HG03196 (cell line): ENCODE data around the gene DCP1A.
"Not testable (repeated sequence)": the region's sequence is repeated elsewhere in the genome, so short reads cannot be mapped to it uniquely, and the experiment has no call there.

ENCODE experiments used
- ATAC-seq: cut with Tn5 transposase; IDR thresholded peaks from one replicate; pipeline ENCODE4 v1.9.1; 2021; ENCODE audit not compliant: unreplicated experiment

Gene DCP1A

DNA sequence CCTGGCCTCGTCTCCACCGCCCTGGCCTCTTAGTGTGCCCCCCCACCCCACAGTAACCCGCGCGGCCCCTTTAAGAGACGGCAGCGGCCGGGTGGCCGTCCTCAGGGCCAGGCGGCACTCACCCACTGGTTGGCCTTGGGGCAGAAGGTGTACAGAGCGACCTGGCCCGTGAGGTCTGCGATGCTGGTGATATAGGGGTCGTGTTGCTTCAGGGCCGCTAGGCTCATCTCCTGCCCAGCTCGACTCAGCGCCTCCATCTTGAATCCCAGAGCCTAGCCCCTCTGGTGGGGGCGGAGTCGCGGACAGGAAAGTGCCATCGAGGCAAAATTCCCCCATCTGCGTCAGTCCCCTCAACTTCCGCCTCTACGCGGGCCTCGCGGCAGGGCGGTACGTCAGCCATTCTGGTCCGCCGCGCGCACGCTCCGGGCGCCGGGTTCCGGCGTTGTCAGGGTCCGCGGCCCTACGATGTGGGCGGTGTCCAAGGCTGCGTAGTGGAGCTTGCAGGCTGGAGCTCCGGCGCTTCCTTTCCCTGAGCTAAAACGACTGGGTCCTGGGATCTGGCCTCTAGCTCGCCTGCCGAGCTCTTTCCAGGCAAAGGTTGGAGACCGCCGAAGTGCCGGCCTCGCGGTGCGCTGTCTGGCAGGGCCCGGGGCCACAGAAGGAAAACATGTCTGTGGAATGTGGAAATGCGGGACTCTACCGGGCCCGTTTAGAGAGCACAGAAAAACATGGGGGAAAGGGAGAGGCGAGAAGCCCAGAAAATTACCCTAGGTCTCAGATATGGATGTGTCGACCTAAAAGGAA lies at the start of gene DCP1A:
TSS of gene DCP1A (minus strand) at position 283 of the 804 bp plus-strand sequence. CDS start at position 257, 26 bp downstream.
- ATAC-seq: peak; percentile 98

DNA sequence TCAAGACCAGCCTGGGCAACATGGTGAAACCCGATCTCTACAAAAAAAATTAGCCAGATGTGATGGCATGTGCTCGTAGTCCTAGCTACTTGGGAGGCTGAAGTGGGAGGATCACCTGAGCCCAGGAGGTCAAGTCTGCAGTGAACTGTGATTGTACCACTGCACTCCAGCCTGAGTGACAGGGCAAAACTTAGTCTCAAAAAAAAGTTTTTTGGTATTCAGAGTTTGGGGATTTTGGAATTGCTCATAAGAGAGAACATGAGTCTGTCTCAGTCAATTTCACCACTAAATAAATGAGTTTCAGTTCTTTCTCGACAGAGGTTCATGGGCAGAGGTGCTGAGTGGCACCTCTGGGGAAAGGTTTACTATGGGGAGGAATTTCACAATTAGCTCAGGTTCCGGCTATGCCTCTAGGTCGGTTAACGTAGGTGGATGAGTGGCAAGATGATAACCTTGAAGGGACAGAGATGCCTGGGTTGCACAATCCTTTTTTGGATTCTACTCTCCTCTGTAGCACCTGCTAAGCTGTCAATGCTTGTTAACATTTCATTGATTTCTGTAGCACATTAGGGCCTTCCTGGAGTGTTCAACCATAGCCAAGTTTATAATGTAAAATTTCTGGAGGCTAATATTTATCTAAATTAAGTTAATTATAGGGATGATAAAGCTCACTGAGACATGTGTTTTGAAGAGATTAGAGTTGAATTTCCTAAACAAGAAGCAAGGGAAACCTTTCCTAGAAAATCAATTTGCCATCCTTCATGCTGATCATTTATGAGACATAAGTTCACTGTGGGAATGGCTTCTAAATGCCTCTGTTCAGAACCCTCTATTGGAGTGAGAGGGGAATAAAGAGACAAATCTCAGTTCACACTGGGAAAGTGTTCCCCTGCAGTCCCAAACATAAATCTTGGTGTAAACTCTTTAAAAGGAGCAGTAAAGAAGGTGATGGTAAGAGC lies 37.4 kb upstream of the DCP1A start:
- ATAC-seq: no peak

DNA sequence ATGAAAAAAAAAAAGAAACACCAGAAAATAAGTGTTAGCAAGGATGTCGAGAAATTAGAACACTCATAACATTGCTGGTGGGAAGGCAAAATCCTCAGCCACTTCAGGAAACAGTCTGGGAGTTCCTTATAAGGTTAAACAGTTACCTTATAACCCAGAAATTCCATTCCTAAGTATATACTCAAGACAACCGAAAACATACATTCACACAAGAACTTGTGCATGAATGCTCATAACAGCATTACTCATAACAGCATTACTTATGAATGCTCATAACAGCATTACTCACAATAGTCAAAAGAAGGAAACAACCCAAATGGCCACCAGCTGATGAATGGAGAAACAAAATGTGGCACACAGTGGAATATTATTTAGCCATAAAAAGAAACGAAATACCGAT lies 34.8 kb upstream of the DCP1A start:
- ATAC-seq: no peak

DNA sequence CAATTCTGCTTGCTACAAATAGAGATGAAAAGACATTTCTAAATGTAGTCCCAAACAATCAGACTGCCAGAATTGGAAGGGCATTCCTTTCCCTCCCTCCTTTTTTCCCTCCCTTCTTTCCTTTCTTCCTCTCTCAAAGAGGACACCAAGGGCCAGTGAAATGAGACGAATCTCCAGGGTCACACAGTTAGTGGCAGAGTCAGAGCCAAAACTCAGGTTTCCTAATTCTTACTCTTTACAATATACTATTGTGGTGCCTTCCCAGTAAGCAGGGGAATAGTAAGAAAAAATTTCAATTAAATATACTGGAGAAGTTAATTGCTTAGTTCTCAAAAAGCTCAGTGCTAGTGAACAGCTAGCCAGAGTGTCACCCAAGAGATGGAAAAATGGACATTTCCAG lies 33.0 kb upstream of the DCP1A start:
- ATAC-seq: no peak

DNA sequence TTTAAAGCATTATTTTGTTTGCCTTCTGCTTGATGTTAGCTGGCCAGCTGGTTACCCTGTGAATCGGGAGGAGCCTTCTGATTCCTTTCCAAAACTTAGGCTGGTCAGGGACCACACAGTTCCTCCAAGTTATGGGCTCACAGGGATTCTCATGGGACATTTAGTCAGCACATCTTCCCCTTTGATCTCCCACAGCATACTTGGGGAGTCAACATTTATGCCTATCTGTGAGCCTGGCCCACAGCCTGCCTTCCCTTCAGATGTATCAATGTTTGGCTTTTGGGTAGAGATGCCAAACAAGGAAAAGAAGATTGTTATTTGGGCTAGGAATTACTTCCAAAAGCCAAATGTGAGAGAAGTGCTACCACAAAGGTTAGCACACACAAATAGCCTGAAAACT lies 32.6 kb upstream of the DCP1A start:
- no peak for ATAC-seq

DNA sequence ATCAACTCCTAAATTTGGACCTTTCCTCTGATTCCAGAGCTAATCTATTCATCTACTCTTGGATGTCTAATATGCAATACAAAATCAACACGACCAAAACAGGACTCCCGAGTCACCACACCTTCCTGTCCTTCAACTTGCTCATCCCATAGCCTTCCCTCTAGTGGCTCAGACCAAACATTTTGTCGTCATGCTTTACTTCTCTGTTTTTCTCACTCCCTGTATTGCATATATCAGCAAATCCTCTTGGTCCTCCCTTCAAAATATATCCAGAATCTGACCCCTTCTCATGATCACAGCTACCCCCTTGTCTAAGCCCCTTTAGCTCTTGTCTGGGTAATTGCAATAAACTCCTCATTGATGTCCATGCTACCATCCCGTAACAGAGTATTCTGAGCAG lies 30.5 kb upstream of the DCP1A start:
- ATAC-seq: no peak

DNA sequence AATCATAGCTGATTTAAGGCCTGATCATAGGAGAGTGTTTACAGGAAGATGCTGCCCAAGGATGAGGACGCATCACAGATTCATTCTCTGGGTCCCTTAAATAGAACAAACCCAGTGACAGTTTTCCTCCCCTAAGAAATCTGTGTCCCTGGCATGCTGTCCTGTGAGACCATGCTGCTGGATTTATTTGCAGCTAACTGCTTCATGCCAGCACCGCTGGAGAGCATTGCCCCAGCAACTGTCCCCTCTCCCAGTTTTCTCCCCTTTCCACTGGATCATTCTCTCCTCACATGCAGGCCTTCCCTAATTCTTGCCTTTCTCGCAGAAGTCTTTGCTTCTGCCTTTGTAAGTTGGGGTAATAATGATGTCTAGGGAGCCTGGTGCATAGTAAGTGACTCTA lies 29.3 kb upstream of the DCP1A start:
- ATAC-seq: no peak

DNA sequence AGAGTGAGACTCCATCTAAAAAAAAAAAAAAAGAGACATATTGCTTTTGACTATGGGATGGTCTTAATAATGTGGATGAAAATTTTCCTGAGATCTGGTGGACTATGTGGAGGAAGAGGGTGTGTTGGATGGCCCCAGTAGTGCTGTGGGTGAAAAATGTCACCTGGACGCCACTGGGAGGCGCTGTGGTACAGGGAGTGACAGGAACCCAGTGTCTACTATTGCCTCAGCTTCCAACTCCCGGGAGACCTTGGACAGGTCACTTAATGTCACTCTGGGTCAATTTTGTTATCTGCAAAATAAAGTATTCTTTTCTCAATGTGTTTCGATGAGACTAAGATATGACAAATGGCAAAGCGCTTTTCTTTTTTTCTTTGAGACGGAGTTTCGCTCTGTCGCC lies 27.7 kb upstream of the DCP1A start:
- ATAC-seq: peak; percentile 71

DNA sequence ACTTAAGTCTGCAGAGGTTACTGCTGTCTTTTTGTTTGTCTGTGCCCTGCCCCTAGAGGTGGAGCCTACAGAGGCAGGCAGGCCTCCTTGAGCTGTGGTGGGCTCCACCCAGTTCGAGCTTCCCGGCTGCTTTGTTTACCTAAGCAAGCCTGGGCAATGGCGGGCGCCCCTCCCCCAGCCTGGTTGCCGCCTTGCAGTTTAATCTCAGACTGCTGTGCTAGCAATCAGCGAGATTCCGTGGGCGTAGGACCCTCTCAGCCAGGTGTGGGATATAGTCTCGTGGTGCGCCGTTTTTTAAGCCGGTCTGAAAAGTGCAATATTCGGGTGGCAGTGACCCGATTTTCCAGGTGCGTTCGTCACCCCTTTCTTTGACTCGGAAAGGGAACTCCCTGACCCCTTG lies 23.4 kb upstream of the DCP1A start:
- not testable (repeated sequence) for ATAC-seq

DNA sequence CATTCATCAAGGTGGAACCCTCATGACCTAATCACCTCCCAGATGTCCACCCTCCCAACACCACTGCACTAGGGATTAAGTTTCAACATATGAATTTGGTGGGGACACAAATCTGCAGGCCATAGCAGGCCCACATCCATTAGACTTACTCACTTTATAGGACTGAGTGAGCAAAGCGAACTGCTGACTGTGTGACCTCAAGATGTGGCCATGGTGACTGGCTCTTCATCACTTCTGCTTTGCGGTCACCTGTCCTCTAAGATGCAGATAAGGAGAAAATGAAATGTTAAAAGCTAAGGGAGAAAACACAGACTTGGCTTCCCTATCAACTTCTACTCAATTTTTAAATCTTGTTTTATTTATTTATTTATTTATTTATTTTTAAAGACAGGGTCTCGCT lies 14.5 kb upstream of the DCP1A start:
- ATAC-seq: no peak

DNA sequence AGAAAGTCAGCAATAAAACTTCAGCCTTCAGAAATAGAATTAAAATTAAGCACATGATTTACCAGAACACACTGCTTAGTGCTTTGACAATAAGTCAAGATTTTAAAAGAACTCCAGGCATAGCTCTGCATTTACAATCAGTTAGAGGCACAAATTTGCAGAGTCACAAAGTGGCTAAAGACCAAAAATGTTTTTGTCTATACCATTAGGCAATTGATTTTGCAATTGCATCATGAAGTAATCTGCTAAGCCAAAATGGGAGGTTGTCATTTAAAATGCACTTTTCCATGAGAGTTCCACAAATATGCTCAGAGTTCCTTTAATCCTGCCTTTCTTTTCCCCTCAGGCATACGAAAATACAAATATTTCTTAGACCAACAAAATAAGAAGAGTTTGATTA lies 10.1 kb upstream of the DCP1A start:
- no peak for ATAC-seq

DNA sequence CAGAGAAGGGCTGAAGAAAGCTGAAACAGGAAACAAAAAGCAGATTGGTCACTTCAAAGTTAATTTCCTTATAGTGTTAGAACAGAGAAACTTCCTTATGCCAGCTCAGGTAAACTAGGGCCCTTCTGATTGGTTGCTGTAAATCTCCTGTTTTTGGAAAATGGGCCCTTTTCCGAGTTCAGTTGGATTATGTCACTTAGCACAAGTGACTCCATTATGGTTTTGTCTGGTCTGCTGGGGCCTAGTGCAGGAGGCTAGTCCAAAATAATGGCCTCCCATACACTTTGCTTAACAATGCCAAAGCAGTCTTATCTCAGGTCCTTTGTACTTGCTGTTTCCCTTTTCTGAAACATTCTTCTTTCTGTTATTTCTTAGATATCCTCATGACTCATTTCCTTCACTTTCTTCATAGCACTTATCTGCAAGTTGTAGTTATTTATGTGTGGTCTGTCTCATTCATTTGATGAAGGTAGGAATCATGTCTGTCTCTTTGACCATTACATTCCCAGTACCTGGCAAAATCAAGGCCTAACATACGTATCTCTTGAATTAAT lies 7.7 kb upstream of the DCP1A start:
- ATAC-seq: no peak

DNA sequence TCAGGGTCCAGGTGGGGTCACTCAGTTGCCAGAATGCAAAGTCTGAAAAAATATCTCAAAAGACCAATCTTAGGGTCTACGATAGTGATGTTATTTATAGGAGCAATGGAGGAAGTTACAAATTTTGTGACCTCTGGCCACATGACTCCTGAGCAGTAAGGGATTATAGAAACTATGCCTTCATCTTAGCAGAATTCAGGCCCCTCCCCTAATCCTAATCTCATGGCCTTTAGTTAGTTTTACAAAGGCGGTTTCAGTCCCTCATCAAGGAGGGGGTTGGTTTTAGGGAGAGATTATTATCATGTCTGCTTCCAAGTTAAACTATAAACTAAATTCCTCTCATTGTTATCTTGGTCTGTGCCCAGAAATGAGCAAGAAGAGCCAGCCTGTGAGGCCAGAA lies 5.9 kb upstream of the DCP1A start:
- ATAC-seq: no peak

DNA sequence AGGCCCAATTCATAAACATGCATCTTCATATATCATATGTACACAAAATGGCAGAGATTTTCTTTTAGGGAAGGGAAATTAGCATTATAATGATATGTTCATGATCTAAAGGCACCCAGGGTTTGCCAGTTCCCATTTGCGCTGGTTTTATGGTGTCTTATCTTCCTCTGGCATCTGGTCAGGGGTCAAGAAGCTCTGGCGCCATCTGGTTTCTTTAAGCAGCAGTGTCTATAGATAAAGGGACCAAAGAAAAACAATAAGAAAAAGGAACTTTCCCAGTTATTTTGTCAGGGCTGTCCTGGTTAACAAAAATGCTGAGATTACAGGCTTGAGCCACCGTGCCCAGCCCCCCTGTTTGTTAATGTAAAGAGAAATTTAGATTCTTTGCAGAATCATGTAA lies 3.3 kb upstream of the DCP1A start:
- ATAC-seq: no peak

DNA sequence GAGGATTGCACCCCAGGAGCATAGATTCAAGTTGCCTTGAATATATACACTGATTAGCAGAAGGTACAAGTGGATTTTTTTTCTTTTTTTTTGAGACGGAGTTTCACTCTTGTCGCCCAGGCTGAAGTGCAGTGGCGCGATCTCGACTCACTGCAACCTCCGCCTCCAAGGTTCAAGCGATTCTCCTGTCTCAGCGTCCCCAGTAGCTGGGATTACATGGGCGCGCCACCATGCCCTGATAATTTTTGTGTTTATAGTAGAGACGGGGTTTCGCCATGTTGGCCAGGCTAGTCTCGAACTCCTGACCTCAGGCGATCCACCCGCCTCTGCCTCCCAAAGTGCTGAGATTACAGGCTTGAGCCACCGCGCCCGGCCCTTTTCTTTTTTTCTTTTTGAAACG lies 775 bp upstream of the DCP1A start:
- not testable (repeated sequence) for ATAC-seq

DNA sequence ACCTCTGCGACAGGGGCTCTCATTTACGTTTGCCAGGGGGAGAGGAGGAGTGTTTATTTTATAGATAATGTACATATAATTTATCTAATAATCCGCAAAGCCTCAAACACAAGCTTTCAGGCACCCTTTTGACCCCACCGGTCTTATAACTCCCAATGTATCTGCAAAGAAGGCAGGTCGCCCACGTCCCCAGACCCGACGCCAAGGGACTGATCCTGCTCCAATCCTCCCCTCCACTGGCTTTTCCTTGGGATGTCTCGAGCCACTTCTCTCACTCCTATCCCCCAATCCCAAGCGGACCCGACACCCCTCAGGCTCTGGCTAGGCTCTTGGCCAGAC lies 452 bp downstream of the DCP1A start:
- ATAC-seq: no peak

DNA sequence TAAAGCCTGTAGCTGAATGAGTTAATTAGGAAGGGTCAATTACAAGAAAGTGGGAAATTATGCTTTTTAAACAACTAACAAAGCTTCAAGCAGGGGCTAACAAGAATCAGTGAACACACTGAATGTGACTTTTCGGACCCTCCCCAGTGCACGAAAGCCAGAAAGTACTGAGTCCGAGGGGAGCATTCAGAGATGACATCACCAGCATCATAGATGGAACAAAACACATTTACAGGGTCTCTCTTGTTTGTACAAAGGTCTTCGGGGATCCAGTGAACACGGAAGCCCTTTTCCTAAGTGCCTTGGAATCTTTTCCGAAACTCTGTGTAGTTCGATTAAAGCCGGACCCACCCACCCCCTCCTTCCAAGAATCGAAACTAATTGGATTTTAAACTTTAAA lies 829 bp downstream of the DCP1A start:
- no peak for ATAC-seq

DNA sequence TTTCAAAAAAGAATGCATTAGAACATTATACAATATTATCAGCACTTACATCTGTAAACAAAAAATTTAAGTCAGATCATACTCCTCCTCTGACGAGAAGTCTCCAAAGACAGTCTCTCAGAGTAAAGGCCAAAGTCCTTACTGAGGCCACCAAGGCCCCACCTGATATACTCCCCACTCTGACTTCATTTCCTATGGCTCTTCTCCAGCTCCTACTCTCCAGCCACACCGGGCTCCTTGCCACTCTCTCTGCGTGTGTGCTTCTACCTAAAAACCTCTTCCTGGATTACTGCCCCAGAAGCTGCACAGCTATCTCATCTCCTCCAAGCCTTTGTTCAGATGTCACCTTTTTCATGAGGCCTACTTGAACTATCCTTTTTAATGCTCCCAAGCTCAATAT lies 5.0 kb downstream of the DCP1A start:
- no peak for ATAC-seq

DNA sequence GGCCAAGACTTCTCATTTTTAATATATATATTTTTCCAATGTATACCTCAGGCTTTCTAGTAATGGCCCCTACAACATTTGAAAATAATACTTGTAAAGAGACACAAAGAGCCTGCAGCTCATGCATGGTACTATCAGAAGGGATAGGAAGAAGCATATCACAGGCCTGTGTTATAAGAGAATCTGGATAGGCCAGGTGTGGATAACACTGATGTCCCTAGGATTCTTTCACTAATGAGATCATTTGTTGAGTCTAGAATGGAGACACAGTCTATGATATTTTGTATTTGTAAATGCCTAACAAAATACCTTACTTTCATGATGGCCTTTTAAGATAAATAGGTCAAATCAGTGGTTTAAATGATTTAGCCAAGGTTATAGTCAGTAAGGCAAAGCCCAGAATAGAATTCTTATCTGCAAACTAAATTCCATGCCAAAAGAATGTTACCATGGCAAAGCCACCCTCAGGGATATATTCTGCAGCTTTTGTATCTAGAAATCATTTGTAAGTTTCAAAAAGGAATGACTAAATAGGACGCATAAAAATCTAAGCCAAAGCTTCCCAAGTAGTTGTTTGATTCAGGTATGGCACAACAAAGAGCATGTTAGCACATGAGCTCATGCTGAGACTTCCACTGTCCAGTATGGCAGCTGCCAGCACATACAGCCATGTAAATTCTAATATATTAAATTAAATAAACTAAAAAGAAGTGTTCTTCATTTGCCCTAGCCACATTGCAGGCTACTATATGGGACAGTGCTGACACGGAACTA lies 10.0 kb downstream of the DCP1A start:
- ATAC-seq: no peak

DNA sequence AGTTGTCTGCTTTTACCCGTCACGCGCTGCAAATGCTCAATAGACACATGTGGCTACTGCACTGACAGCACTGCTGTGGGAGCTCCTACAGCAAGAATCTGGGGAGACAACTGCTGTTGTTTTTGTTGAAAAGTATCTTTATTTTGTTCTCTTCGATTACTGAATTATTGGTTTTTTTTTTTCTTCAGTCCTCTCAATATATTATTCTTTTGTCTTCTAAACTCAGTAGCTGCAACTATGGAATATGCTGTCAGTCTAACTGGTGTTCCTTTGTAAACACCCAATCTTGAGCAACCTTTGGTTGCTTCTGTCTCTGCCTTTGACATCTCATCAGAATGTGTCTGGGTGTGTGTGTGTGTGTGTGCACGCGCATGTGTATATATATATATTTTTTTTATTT lies 12.6 kb downstream of the DCP1A start:
- no peak for ATAC-seq

DNA sequence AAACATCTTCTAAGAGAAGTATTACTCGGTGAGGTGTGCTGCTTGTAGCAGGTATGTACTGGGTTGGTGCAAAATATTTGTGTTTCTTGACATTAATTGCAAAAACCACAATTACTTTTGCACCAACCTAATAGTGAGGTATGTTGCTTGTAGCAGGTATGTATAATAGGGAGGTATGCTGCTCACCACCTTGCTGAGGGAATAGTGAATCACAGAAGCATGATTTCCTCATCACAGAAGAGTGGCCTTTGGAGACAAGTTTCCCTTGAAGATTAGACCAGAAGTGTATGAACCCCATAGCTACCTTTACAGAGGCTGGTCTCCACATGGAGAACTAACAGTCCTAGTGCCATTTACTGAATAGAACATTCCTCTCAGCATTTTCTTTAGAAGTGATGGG lies 15.5 kb downstream of the DCP1A start:
- no peak for ATAC-seq
